Ovary (tissue), 9 donors: ENCODE results near the gene AFM. TPM values are rescaled to one million over a fixed set of nuclear protein-coding genes. Genes with fewer than 3 reads are reported as not detected.

Experiments used
- DNase-seq, 5 donors: peaks; one replicate each; pipeline ENCODE4 v3.0.0-alpha.2; 2019 to 2020
- H3K27ac ChIP-seq, 2 donors: fragments of 200-600 bp; one replicate each; pipeline versions ENCODE4 v1.5.1 to v1.8.0; 2019 to 2022
- H3K27me3 ChIP-seq: fragments of 200-600 bp; one replicate; pipeline ENCODE4 v1.8.0; 2022
- H3K36me3 ChIP-seq: fragments of 200-600 bp; sonication (generic); one replicate; pipeline ENCODE4 v1.5.1; 2019
- H3K4me1 ChIP-seq: one replicate; pipeline ENCODE4 v1.8.1; 2013; ENCODE audit warnings: mild to moderate bottlenecking, moderate library complexity; ENCODE audit not compliant: insufficient read depth
- H3K4me3 ChIP-seq: fragments of 200-600 bp; sonication (generic); one replicate; pipeline ENCODE4 v1.5.1; 2017
- H3K9me3 ChIP-seq, 2 donors: fragments of 200-600 bp in 1 of 2; sonication (generic) in 1 of 2; one replicate each; pipeline versions ENCODE4 v1.5.1 to v1.8.1; 2013 to 2019; ENCODE audit warnings: mild to moderate bottlenecking in 1 of 2, moderate library complexity in 1 of 2
- CTCF ChIP-seq, 3 donors: fragments of 450-650 bp in 2 of 3; fragments of 200-600 bp in 1 of 3; IDR thresholded peaks; one replicate each; pipeline versions ENCODE4 v1.5.1 to v1.8.0; 2016 to 2022; ENCODE audit warnings: antibody characterized with exemption in 3 of 3, mild to moderate bottlenecking in 1 of 3
- EP300 ChIP-seq: sonication (generic); formaldehyde crosslinking; IDR thresholded peaks from one replicate; pipeline ENCODE4 v1.6.1; 2017; ENCODE audit warnings: antibody characterized with exemption
- POLR2A ChIP-seq: fragments of 450-650 bp; IDR thresholded peaks from one replicate; pipeline ENCODE4 v1.6.1; 2017; ENCODE audit warnings: antibody characterized with exemption, mild to moderate bottlenecking, moderate library complexity
- WGBS, 3 donors: extraction: QIAGEN DNeasy Blood & Tissue Kit in 1 of 3; methylation state at CpG; one replicate each; pipeline versions ENCODE4 v1.1.5 to v1.1.7; 2013 to 2017; 5-methylcytosine and 5-hydroxymethylcytosine counted together
- intact Hi-C, 4 donors: fragments of 100-400 bp; cut with DNase I; formaldehyde crosslinking; loops; one replicate each; pipeline versions ENCODE4 v1.11.0 to v1.15.1; 2022 to 2023
- polyA plus RNA-seq, 2 donors: library from polyadenylated mRNA; stranded (reverse); fragments of 200-250 nt in 1 of 2; fragments of 350-450 nt in 1 of 2; fragmentation: Illumina TruSeq in 1 of 2; extraction: RNeasy Lipid Tissue Mini Kit (QIAGEN cat#74804) in 1 of 2; gene quantifications; one replicate each; pipeline ENCODE4 v1.2.3, GENCODE V29; 2013 to 2014
- total RNA-seq, 7 donors: library from RNA; depleted of rRNA in 2 of 7; stranded (reverse); fragments of >200 nt in 2 of 7; fragmentation: NEBNext Ultra II Directional in 3 of 7; extraction: Animal tissue kit (Norgen Biotek cat#: 25700) in 3 of 7; gene quantifications; one replicate each; pipeline versions ENCODE4 v1.1.0 to v1.2.4, GENCODE V29; 2016 to 2023
- donor health status: DM: no; HTN: no; CAD: no; lungs with moderate emphysema.
- donor health status: DM: no; HTN: no; CAD: no.
- donor health status: Bipolar disorder and iron deficiency.
- donor health status: DM: yes; HTN: yes; CAD: no.
- donor health status: DM: no; HTN: no; CAD: no.
- donor health status: DM: yes; HTN: yes; CAD: no.

The AFM gene
- total and polyA plus RNA-seq, 9 donors: 0.15 TPM; not detected in 8

GRCh38 chr4:73446336-73446938 is 35.1 kb upstream of the AFM start:
- no peaks in the 10 kb centered on the region for H3K27me3 ChIP-seq
- no peak for DNase-seq
- no peaks in the 10 kb centered on the region for H3K36me3 ChIP-seq
- H3K9me3 ChIP-seq: no peaks in the 10 kb centered on the region
- peaks cover 7% of the 10 kb centered on the region for H3K4me1 ChIP-seq
- 61 to 77% (median 74%) methylated on average over 4 of the region's 4 CpGs for WGBS, 3 donors
- no peak overlapping the region for H3K27ac ChIP-seq
- TF ChIP-seq POLR2A (no peak), EP300 (no peak), CTCF (IDR thresholded peaks at IDR 0.05) (no peak)
- no peak overlapping the region for H3K4me3 ChIP-seq
- intact Hi-C loops: no loop called here

GRCh38 chr4:73447671-73448070 is 33.9 kb upstream of the AFM start:
- WGBS, 3 donors: 93 to 95% (median 94%) methylated on average over 4 of the region's 4 CpGs
- H3K4me1 ChIP-seq: peaks cover 6% of the 10 kb centered on the region
- H3K9me3 ChIP-seq: no peaks in the 10 kb centered on the region
- intact Hi-C loops: no loop called here
- no peak overlapping the region for H3K27ac ChIP-seq
- H3K4me3 ChIP-seq: no peak overlapping the region
- H3K36me3 ChIP-seq: no peaks in the 10 kb centered on the region
- TF ChIP-seq EP300 (no peak), POLR2A (no peak), CTCF (IDR thresholded peaks at IDR 0.05) (no peak)
- no peak for DNase-seq
- no peaks in the 10 kb centered on the region for H3K27me3 ChIP-seq

GRCh38 chr4:73448448-73449203 is 32.9 kb upstream of the AFM start:
- 96 to 97% (median 97%) methylated on average over 4 of the region's 4 CpGs for WGBS, 3 donors
- intact Hi-C loops: no loop called here

GRCh38 chr4:73450398-73451004 is 31.0 kb upstream of the AFM start:
- no peaks in the 10 kb centered on the region for H3K27me3 ChIP-seq
- H3K9me3 ChIP-seq: no peaks in the 10 kb centered on the region
- TF ChIP-seq CTCF (IDR thresholded peaks at IDR 0.05): no peak
- TF ChIP-seq POLR2A: no peak
- TF ChIP-seq EP300: no peak
- peak; percentile 22 to 66 (median 52) for DNase-seq
- peaks cover 8% of the 10 kb centered on the region for H3K4me1 ChIP-seq
- no peak overlapping the region for H3K27ac ChIP-seq
- intact Hi-C loops: no loop called here
- H3K36me3 ChIP-seq: no peaks in the 10 kb centered on the region
- H3K4me3 ChIP-seq: no peak overlapping the region
- WGBS, 3 donors: 32 to 37% (median 33%) methylated on average over 9 of the region's 9 CpGs

More at GRCh38 chr4:73448448-73449203, 32.9 kb upstream of the AFM start:
- Histone ChIP-seq H3K4me3 (no peak overlapping the region), H3K27ac (no peak overlapping the region), H3K9me3 (no peaks in the 10 kb centered on the region), H3K4me1 (peaks cover 8% of the 10 kb centered on the region), H3K27me3 (no peaks in the 10 kb centered on the region), H3K36me3 (no peaks in the 10 kb centered on the region)
- DNase-seq: no peak
- no peak for TF ChIP-seq POLR2A
- no peak for TF ChIP-seq EP300
